ENCODE results near the gene ATP7B. TPM values are rescaled to one million over a fixed set of nuclear protein-coding genes. Genes with fewer than 3 reads are reported as not detected.
"Not testable (repeated sequence)": the region's sequence is repeated elsewhere in the genome, so short reads cannot be mapped to it uniquely, and the experiment has no call there.

The ATP7B gene
- total RNA-seq, 1 donor from 2014 or later: 6.3 TPM

DNA sequence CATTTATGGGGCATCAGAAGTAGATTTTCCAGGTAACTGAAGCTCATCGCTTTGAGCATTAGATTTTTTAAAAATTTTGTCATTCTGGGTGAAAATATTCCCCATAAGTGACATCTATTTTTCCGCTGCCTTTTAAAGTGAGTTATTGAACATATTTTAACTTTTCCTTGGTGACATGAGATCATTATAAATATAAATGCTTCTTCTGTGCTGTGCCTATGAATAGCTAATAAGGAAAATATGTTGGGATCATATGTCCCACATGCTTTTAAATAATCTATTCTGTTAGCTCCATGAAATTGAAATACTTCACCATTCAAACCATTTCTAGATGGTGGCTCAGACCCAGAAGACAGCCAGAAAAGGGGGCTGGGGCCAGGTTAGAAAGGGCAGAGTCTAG lies 14.1 kb downstream of the ATP7B start:
- H3K4me1 ChIP-seq: peaks cover 21% of the 10 kb centered on the region
- H3K27ac ChIP-seq: no peak overlapping the region
- no peaks in the 10 kb centered on the region for H3K36me3 ChIP-seq
- intact Hi-C loops (cut with DNase I): loop anchor here (10.0 kb wide), 1 partner anchor 128 kb away; the partner anchor contains the start of gene NEK5
- no peaks in the 10 kb centered on the region for H3K9me3 ChIP-seq
- no peak overlapping the region for H3K4me3 ChIP-seq
- TF ChIP-seq, protein P1, sequence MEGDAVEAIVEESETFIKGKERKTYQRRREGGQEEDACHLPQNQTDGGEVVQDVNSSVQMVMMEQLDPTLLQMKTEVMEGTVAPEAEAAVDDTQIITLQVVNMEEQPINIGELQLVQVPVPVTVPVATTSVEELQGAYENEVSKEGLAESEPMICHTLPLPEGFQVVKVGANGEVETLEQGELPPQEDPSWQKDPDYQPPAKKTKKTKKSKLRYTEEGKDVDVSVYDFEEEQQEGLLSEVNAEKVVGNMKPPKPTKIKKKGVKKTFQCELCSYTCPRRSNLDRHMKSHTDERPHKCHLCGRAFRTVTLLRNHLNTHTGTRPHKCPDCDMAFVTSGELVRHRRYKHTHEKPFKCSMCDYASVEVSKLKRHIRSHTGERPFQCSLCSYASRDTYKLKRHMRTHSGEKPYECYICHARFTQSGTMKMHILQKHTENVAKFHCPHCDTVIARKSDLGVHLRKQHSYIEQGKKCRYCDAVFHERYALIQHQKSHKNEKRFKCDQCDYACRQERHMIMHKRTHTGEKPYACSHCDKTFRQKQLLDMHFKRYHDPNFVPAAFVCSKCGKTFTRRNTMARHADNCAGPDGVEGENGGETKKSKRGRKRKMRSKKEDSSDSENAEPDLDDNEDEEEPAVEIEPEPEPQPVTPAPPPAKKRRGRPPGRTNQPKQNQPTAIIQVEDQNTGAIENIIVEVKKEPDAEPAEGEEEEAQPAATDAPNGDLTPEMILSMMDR (IDR thresholded peaks at IDR 0.05): no peak
- ATAC-seq: no peak
- H3K27me3 ChIP-seq (ENCODE audit: low read depth): no peaks in the 10 kb centered on the region
- DNase-seq: no peak

DNA sequence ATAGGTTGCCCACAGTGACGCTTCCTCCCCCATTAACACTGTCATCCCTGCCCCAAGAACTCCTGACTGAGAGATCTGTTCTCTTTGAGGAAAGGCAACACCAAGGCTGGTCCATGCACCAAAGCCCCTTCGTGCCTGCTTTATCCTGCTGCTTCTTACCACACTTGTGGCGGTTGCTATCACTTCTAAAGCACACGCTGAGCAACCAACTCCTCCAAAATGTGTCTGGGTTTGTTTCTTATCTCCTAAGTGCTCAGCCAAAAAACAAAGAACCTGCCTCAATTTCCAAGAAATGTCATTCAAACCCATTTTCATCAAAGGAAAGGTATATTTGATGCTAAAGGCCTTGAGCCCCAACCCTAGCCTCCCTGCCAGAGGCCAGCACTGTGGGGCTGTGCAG lies 14.6 kb downstream of the ATP7B start:
- Histone ChIP-seq H3K27ac (peak overlapping the region; percentile 57), H3K9me3 (no peaks in the 10 kb centered on the region), H3K4me1 (peaks cover 21% of the 10 kb centered on the region), H3K4me3 (no peak overlapping the region), H3K36me3 (no peaks in the 10 kb centered on the region), H3K27me3 (ENCODE audit: low read depth) (no peaks in the 10 kb centered on the region)
- TF ChIP-seq, protein P1 (IDR thresholded peaks at IDR 0.05): no peak
- intact Hi-C loops (cut with DNase I): loop anchor here (10.0 kb wide), 1 partner anchor 128 kb away; the partner anchor contains the start of gene NEK5
- DNase-seq (no peak), ATAC-seq (no peak)

DNA sequence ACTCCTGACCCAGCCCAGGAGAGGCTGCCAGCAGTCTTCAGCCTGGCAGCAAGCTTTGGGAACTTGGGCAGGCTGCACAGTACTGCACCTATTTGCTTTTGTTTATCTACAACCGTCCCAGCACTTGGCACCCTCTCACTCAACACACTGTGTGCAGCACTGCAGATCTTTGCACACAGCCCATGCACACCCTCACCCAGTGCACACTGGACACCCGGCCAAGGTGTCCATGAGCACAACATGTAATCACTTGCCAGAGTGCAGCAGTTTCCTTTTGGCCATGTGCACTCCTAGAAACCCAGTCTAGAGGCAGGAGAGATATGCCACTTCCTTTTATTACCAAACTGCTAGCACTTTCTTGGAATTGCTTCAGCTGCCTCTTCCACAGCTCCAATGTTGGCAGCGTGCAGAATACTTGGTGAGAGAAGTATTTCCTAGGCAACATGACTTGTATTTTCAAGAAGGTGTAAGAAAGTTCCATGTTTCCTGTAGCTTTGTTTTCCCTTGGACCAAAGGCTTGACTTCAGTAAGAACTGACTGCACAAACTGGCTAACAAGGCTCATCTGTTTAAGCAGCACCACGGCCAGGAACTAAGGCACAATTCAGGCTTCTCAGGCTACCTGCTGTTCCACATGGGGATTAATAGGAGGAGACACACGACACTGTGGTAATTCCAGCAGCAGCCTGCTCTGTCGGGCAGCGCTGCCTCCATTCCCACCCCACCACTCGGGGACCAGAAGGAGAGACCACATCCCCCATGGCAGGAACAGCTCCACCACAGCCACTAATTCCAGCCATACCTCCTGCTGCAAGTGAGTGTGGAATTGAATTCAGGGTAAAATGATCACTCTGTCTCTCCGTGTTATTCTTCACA lies 15.3 kb downstream of the ATP7B start:
- DNase-seq (no peak), ATAC-seq (peak; percentile 62 to 72)
- Histone ChIP-seq H3K4me1 (peaks cover 21% of the 10 kb centered on the region), H3K4me3 (no peak overlapping the region), H3K9me3 (no peaks in the 10 kb centered on the region), H3K36me3 (no peaks in the 10 kb centered on the region), H3K27ac (peak overlapping the region; percentile 57), H3K27me3 (ENCODE audit: low read depth) (no peaks in the 10 kb centered on the region)
- TF ChIP-seq, protein P1 (IDR thresholded peaks at IDR 0.05): no peak
- intact Hi-C loops (cut with DNase I): loop anchor here (10.0 kb wide), 1 partner anchor 129 kb away; the partner anchor contains the start of gene NEK5

DNA sequence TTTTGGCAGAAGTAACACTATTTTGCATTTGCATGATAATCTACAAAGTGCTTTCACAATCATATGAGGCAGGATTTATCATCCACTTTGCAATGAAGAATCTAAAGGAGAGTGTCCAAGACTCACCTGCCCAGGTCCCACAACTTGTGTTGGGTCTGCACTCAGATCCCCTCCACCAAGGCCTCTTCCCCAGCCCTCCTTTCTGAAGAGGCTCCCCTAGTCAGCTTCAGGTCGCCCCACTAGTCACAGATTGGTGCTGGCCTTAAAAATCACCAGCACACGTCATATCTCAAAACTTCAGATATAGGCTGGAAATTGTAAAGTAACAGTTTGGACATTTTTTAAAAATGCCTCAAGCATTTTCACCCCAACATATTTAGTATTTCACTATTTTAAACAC lies 17.5 kb downstream of the ATP7B start:
- Histone ChIP-seq H3K4me3 (no peak overlapping the region), H3K27me3 (ENCODE audit: low read depth) (no peaks in the 10 kb centered on the region), H3K4me1 (peaks cover 21% of the 10 kb centered on the region), H3K9me3 (no peaks in the 10 kb centered on the region), H3K36me3 (no peaks in the 10 kb centered on the region), H3K27ac (no peak overlapping the region)
- DNase-seq (no peak), ATAC-seq (no peak)
- intact Hi-C loops (cut with DNase I): loop anchor here (10.0 kb wide), 1 partner anchor 131 kb away; the partner anchor contains the start of gene NEK5
- TF ChIP-seq, protein P1 (IDR thresholded peaks at IDR 0.05): no peak

DNA sequence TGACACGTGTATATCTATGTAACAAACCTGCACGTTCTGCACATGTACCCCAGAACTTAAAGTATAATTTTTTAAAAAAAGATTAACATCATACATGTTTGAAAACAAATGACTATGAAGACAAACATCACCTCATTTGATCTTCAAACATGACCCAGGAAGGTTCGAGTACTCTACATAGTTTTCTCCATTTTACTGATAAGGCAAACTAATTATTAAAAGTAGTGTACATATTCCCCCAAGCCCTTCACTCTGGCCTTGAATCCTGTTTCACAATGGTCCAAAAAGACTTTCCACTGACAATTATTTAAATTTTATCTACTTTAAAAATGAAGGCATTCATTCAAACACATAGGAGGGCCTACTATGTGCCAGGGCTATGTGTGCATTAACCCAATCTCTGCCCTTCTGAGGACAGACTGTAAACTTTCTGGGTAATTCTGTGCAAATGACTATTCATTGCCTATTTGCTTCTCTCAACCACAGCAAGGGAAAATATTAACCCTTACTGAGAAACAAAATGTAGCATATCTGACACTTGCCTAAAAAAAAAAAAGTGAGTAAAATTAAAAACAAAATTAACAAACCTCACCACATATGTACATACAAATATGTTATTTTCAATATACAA lies 22.1 kb downstream of the ATP7B start:
- no peak for ATAC-seq
- Histone ChIP-seq H3K9me3 (no peaks in the 10 kb centered on the region), H3K4me3 (no peak overlapping the region), H3K27me3 (ENCODE audit: low read depth) (no peaks in the 10 kb centered on the region), H3K27ac (no peak overlapping the region), H3K4me1 (no peaks in the 10 kb centered on the region), H3K36me3 (no peaks in the 10 kb centered on the region)
- DNase-seq: no peak
- TF ChIP-seq, protein P1 (IDR thresholded peaks at IDR 0.05): no peak
- intact Hi-C loops (cut with DNase I): no loop called here

DNA sequence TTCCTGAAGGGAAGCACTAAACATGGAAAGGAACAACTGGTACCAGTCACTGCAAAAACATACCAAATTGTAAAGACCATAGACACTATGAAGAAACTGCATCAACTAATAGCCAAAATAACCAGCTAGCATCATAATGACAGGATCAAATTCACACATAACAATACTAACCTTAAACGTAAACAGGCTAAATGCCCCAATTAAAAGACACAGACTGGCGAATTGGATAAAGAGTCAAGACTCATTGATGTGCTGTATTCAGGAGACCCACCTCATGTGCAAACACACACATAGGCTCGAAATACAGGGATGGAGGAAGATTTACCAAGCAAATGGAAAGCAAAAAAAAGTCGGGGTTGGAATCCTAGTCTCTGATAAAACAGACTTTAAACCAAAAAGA lies 26.3 kb downstream of the ATP7B start:
- H3K36me3 ChIP-seq; DNase-seq; H3K27me3 ChIP-seq (ENCODE audit: low read depth); H3K9me3 ChIP-seq; H3K4me1 ChIP-seq; H3K27ac ChIP-seq; H3K4me3 ChIP-seq; intact Hi-C loops (cut with DNase I); ATAC-seq: not testable (repeated sequence)

DNA sequence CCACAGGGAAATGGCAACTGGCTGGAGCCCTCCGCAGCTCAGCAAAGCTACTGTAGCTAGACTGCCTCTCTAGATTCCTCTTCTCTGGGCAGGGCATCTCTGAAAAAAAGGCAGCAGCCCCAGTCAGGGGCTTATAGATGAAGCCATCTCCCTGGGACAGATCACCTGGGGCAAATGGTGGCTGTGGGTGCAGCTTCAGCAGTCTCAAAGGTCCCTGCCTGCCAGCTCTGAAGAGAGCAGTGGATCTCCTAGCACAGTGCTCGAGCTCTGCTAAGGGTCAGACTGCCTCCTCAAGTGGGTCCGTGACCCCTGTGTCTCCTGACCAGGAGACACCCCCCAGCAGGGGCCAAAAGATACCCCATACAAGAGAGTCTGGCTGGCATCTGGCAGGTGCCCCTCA lies 28.0 kb downstream of the ATP7B start:
- H3K9me3 ChIP-seq; intact Hi-C loops (cut with DNase I); H3K27ac ChIP-seq; H3K4me3 ChIP-seq; DNase-seq; ATAC-seq; H3K36me3 ChIP-seq; H3K4me1 ChIP-seq; H3K27me3 ChIP-seq (ENCODE audit: low read depth): not testable (repeated sequence)
